KOPT-K1 (cell line): Measurements from ENCODE around the gene PES1.

Source experiments
- H3K27ac ChIP-seq: fragments of 200-600 bp; sonication (generic); 2 replicates; pipeline ENCODE4 v1.5.1; 2016; ENCODE audit warnings: antibody characterized with exemption, mild to moderate bottlenecking, low read depth, low read length; ENCODE audit not compliant: poor library complexity, severe bottlenecking
- H3K36me3 ChIP-seq: fragments of 200-600 bp; sonication (generic); 2 replicates; pipeline ENCODE4 v1.5.1; 2017; ENCODE audit warnings: antibody characterized with exemption, mild to moderate bottlenecking, low read length, moderate library complexity; ENCODE audit not compliant: insufficient read depth
- H3K9me3 ChIP-seq: fragments of 200-600 bp; sonication (generic); 2 replicates; pipeline ENCODE4 v1.5.1; 2017; ENCODE audit warnings: antibody characterized with exemption, low read length, mild to moderate bottlenecking; ENCODE audit not compliant: insufficient read depth, poor library complexity, severe bottlenecking

PES1 gene

DNA sequence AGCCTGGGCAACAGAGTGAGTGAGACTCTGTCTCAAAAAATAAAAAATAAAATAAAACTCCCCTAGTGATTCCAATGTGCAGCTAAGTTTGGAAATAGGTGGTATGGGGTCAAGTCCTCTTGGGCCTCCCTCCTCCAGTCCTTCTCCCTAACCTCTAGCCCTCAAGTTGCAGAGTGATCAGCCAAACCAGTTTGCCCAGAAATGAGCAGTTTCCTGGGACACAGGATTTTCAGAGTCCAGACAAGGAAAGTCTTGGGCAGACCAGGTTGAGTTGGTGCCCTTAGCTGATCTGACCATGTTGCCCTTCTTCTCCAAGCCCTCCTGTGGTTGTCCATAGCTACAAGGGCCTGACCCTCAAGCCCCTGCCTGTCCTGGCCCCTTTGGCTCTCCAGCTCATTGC lies 23.2 kb upstream of the PES1 start:
- H3K27ac ChIP-seq, result no peak overlapping the region
- H3K9me3 ChIP-seq, result no peaks in the 10 kb centered on the region
- H3K36me3 ChIP-seq, result no peaks in the 10 kb centered on the region

DNA sequence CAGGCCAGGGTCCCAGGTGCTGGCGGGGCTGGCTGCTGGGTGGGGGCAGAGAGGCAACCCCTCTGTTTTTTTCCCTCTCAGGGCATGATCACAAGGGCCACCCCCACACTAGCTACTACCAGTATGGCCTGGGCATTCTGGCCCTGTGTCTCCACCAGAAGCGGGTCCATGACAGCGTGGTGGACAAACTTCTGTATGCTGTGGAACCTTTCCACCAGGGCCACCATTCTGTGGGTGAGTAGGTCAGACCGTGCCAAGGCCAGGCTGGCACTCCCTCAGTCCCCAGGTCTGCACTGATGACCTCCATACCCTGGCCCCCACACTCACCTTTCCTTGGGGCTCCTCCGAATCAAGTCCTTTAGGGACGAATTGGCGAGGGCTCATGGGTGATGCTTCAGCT lies 22.6 kb upstream of the PES1 start:
- no peak overlapping the region for H3K27ac ChIP-seq
- no peaks in the 10 kb centered on the region for H3K9me3 ChIP-seq
- H3K36me3 ChIP-seq, result no peaks in the 10 kb centered on the region

DNA sequence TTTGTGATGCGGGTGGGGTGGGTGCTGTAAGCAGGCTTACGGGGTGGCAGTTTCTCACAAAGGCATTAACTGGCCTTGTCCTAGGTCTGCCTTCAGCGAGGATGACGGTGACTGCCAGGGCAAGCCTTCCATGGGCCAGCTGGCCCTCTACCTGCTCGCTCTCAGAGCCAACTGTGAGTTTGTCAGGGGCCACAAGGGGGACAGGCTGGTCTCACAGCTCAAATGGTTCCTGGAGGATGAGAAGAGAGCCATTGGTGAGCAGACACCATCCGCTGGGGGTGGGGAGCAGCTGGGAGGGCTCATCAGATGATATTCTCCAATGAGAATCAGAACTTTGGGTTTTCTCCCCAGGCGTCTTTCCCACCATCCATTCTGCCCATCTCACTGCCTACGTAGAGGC lies 21.1 kb upstream of the PES1 start:
- Histone ChIP-seq H3K9me3 (no peaks in the 10 kb centered on the region), H3K27ac (no peak overlapping the region), H3K36me3 (no peaks in the 10 kb centered on the region)

DNA sequence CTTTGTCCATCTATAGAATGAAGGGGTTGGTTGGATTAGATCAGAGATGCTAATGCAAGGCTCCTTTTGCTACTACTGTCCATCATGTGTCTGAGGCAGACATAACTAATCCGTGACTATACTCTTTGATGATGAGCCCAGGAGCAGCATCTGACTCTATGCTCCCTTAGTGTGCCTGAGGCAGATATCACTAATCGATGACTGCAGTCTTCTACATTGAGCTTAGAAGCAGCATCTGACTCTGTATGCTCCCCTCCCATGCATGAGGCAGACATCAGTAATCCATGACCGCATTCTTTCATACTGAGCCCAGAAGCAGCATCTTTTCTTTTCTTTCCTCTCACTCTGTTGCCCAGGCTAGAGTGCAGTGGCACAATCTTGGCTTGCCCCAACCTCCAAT lies 19.5 kb upstream of the PES1 start:
- H3K36me3 ChIP-seq, result no peaks in the 10 kb centered on the region
- H3K9me3 ChIP-seq, result no peaks in the 10 kb centered on the region
- H3K27ac ChIP-seq, result no peak overlapping the region

DNA sequence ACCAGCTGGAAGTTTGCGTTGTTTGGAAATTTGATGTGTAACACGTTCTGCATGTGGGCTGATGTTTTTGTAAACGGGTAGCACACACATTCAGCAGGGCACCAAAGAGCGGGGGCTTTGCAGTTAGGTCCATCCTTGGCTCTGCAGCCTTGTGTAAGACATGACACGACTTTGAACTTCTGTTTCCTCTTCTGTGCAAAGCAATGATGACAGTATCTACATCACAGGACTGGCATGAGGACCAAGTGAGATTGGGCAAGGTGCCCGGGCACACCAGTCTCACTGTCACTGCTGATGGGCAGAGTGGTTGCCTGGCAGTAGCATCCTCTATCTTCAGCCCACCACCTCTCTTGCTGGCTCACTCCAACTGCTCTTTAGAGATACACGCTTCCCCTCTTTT lies 18.6 kb upstream of the PES1 start:
- Histone ChIP-seq H3K9me3 (no peaks in the 10 kb centered on the region), H3K36me3 (no peaks in the 10 kb centered on the region), H3K27ac (no peak overlapping the region)

DNA sequence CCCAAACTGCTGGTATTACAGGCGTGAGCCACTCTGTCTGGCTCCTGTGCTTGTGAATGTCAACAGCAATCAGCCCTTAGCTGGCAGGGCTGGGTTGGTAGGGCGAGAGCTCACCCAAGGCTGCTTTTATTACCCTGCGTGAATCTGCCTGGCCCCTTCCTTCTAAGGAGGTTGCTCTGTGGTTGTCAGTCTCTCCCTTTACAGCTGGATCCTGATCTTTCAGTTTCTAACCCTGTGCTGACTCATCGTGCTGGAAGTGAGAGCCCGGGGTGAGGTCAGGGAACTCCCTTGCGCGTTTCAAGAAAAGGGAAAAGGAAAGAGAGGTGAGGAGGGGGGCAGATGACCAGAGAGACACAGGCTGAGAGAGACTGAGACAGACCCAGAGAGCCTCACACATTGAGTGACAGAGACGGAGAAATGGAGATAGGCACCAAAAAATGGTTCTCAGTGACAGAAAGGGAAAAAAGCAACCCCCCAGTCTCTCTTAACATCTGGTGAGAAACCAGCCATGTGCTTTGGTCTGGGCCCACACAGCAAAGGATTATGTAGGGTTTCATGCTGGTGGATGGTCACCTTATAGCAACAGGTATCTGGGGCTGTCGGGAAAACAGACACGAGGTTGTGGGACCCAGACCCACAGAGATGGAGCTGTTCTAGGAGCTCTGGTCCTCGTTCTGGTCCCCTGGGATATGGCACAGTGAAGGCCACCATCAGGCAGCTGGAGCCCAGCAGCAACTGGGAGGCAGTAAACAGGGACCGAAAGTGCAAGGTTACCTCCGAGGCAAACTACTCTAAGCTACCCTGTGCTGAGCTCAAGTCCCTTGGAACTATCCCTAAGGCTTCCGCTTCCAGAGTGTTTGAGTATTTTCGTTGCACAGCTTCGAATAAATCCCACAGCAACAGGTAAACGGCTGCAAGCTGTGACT lies 17.8 kb upstream of the PES1 start:
- Histone ChIP-seq H3K9me3 (no peaks in the 10 kb centered on the region), H3K27ac (no peak overlapping the region), H3K36me3 (no peaks in the 10 kb centered on the region)

DNA sequence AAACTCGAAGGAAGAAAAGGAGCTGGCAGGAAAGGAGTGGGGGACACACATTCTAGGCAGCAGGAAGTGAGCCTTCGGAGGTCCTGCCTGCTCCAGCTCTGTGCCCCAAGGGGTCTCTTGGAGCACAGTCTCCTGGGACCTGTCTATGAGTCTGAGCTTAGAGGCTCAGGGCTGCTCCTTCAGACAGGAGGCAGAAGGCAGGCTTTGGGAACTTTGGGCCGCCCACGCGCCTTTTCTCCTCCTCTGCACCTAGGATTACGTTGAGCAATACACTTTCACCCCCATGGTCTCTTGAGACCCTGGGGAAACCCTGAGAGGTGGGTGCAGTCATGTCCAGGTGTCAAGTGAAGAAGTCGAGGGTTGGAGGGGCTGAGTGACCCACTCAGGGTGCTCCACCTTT lies 16.2 kb upstream of the PES1 start:
- no peaks in the 10 kb centered on the region for H3K36me3 ChIP-seq
- H3K27ac ChIP-seq, result no peak overlapping the region
- H3K9me3 ChIP-seq, result no peaks in the 10 kb centered on the region

DNA sequence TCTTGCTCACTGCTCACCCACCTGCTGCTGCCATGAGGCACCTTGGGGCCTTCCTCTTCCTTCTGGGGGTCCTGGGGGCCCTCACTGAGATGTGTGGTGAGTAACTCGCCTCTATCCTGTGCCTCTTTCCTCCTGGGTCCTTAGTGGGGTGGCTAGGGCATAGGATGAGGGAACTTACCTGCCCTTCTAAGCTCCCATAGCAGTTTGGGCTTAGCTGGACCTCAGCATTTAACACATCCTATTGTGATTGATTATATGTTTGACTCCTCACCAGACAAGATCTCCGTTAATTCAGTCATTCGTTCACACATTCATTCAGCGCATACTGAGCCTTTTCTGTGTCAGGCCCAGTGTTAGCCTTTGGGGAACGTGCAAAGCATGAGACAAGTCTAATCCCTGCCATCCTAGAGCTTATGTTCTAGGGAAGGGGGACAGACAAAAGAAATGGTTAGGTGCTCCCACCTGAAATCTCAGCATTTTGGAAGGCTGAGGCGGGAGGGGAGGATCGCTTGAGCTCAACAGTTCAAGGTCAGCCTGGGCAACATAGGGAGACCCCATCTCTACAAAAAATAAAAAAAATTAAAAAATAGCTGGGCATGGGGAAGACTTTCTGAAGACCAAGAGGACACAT lies 15.7 kb upstream of the PES1 start:
- H3K36me3 ChIP-seq, result no peaks in the 10 kb centered on the region
- H3K27ac ChIP-seq, result peak overlapping the region; percentile 44
- no peaks in the 10 kb centered on the region for H3K9me3 ChIP-seq

DNA sequence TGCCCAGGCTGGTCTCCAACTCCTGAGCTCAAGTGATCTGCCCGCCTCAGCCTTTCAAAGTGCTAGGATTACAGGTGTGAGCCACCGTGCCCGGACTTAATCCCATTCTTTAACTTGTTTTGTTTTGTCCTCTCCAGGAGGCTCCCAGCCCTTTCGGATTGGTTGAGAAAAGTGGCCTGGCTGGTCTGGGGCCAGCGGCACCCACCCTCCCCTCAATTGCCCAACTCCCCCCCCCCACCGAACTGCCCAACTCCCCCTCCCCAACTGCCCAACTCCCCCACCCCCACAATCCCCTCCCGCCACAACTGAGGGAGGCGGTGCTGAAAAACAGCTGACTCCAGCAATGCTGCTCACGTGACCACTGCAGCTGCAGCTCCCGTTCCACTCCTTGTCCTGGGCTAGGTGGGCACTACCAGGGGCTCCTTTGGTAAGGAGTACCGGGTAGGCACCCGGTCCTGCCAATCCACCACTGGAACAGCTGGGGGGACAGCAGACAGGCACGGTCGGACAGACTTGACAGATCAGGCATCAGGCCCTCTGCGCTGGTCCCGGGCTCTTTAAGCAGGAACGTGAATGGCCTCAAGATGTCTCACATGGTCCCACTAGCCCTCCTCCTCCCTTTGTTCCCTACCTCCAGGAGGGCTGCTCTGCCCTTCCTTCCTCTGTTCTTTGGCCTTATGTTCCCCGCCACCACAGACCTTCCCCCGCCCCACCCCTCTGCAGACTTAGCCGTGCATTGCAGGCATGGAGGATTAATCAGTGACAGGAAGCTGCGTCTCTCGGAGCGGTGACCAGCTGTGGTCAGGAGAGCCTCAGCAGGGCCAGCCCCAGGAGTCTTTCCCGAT lies 15.0 kb upstream of the PES1 start, which contains the start of gene TCN2:
TSS of gene TCN2 (plus strand) at position 720 of the 845 bp plus-strand sequence. CDS start 158 bp downstream, outside the sequence.
- H3K27ac ChIP-seq, result peak within 1 kb of the TSS; percentile 44
- no peaks in the 10 kb centered on the region for H3K36me3 ChIP-seq
- H3K9me3 ChIP-seq, result no peaks in the 10 kb centered on the region

DNA sequence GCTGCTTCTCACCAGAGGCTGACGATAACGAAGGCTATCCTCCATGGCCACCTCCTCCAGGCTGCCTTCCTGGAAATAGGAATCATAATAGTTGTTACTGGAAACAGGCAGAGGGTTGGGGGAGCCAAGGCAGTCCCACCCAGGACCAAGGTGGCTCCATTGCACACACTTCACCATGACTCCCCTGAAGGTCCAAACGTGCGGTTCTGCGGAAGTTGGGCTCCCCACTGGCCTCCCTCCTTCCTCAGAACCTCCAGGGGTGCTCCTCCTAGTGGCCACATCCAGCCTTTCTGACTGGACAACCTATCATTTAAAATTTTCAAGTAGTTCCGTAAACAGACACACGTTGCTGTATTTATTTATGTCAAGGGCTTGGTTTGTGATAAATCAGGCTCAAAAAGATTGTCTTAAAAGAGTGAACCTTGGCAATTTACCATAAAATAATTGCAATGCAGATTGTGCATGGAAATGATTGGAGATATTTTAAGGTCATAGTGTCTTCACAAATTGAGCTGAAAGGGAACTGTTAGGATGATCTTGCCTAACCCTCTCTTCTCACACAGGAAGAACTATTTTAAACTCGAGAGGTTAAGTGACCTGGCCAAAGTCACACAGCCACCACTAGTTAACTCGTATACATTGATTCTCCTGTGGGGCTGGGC lies 13.9 kb upstream of the PES1 start:
- no peaks in the 10 kb centered on the region for H3K36me3 ChIP-seq
- H3K27ac ChIP-seq, result no peak overlapping the region
- no peaks in the 10 kb centered on the region for H3K9me3 ChIP-seq

DNA sequence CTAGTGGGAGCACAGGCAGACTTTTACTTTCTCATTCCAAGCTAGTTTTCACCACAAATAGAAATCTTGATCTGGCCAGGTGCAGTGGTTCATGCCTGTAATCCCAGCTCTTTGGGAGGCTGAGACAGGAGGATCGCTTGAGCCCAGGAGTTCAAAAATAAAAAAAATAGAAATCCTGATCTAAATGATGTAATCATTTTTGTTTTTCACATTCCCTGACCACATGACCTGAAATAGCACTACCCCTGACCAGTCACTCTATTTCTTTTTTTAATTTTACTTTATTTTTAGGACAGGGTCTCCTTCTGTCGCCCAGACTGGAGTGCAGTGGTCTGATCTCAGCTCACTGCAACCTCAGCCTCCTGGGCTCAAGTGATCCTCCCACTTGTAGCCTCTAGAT lies 13.0 kb upstream of the PES1 start:
- no peak overlapping the region for H3K27ac ChIP-seq
- no peaks in the 10 kb centered on the region for H3K36me3 ChIP-seq
- no peaks in the 10 kb centered on the region for H3K9me3 ChIP-seq

DNA sequence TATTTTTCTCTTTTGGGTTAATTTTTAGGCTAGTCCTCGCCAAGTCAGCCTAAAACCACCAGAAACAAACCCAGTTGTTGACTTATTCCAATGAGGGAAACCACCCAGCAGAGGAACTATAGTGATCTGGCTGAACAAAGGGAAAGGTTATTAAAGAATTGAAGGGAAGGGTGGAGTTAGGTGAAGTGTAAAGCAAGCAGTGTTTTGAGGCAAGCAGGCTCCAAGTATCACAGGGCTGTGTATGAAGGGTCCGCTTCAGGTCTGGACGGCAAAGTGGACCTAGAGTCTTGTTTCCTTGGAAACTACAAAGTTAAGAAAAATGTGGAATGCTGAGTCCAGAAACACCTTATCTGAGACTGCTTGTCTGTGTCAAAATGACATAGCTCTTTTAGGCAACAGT lies 12.1 kb upstream of the PES1 start:
- no peak overlapping the region for H3K27ac ChIP-seq
- H3K36me3 ChIP-seq, result no peaks in the 10 kb centered on the region
- H3K9me3 ChIP-seq, result no peaks in the 10 kb centered on the region

DNA sequence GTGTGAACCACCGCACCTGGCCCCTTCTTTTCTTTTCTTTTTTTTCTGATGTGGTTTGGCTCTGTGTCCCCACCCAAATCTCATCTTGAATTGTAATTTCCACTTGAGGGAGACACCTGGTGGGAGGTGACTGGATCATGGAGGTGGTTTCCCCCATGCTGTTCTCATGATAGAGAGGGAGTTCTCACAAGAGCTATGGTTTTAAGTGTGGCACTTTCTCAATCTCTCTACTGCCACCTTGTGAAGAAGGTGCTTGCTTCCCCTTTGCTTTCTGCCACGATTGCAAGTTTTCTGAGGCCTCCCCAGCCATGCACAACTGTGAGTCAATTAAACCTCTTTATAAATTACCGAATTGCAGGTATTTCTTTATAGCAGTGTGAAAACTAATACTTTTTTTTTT lies 10.3 kb upstream of the PES1 start:
- Histone ChIP-seq H3K36me3 (no peaks in the 10 kb centered on the region), H3K9me3 (no peaks in the 10 kb centered on the region), H3K27ac (no peak overlapping the region)

DNA sequence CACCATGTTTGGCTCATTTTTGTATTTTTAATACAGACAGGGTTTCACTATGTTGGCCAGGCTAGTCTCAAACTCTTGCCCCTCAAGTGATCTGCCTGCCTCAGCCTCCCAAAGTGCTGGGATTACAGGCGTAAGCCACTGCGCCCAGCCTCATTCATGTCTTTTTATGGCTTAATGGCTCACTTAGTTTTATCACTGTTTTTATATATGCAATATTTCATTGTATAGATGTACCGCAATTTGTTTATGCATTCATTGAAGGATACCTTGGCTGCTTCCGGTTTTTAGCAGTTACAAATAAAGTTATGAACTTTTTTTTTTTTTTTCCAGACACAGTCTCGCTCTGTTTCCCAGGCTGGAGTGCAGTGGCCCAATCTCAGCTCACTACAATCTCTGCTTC lies 9.8 kb upstream of the PES1 start:
- no peak overlapping the region for H3K27ac ChIP-seq
- H3K9me3 ChIP-seq, result no peaks in the 10 kb centered on the region
- no peaks in the 10 kb centered on the region for H3K36me3 ChIP-seq

DNA sequence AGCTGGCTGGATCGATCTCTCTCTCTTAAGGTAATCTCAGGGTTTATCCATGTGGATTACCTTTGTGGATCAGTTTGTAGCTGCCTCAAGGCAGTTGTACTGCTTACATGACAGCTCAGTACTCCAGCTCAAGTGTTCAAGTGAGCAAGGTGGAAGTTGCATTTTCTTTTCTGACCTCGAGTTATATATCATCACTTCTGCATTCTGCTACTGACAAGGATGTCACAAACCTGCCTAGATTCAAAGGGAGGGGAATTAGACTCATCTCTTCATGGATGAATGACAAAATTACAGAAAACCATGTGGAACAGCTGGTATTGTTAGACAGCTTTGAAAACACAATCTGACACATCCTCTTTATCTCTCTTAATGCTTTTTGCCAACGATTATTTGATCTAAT lies 9.2 kb upstream of the PES1 start:
- no peaks in the 10 kb centered on the region for H3K36me3 ChIP-seq
- no peak overlapping the region for H3K27ac ChIP-seq
- H3K9me3 ChIP-seq, result no peaks in the 10 kb centered on the region
